Testis (tissue), 2 donors: ENCODE data around the gene BAG5.

Experiments
- CTCF ChIP-seq, 3 experiments: fragments of 450-650 bp in 2 of 3; fragments of 200-600 bp in 1 of 3; sonication (generic) in 1 of 3; IDR thresholded peaks; one replicate each; pipeline ENCODE4 v1.5.1; 2016 to 2019; ENCODE audit warnings: antibody characterized with exemption in 3 of 3, mild to moderate bottlenecking in 2 of 3, moderate library complexity in 1 of 3
- POLR2A ChIP-seq: fragments of 450-650 bp; IDR thresholded peaks from one replicate; pipeline ENCODE4 v1.6.1; 2017; ENCODE audit warnings: antibody characterized with exemption, mild to moderate bottlenecking, moderate library complexity

DNA sequence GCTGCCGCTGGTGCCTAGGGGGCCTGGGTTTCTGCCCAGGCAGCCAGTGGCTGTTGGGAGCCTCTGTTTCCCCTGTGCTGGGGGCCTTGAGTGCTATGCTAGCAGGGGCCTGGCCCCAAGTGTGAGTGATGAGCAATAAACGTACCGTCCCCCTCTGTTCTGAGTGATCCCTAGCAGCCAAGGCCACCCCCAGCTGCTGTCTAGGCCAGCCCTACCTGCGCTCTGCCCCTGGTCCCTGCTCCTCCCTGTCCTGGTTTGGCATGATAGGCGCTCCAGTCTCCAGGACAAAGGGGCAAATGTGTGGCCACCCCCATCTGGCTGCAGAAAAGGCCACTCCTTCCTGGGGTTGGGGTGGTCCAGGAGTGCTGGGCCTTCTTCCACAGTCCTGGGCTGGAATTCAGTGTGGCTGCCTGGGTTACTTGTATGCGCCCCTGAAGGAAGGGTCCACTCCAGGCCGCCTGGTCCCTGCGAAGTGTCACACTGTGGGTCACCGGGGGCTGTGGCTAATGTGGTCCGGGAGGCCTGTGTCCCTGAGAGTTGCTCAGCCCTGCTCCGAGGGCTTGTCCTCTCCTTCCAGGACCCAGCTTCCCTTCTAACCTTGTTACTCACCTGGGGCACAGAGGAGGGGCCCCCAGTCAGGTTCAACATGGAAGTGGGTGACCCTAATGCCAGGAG, 26.4 kb downstream of the BAG5 start:
- TF ChIP-seq POLR2A = no peak
- TF ChIP-seq CTCF (IDR thresholded peaks at IDR 0.05) = no peak
